Panc1 (cell line): Measurements from ENCODE around the gene SMIM5. TPM values are rescaled to one million over a fixed set of nuclear protein-coding genes. Genes with fewer than 3 reads are reported as not detected.

Experiments used
- ATAC-seq: fragments of 200-7000 bp; cut with Tn5 transposase; 2 replicates; pipeline ENCODE4 v1.9.1; 2020; ENCODE audit warnings: mild to moderate bottlenecking, moderate library complexity
- BruUV-seq: library from RNA; stranded (reverse); fragments of 400-500 nt; replicated peaks from 2 replicates; lab custom pipeline; 2021; lab: Mats Ljungman, UMichigan
- CTCF ChIA-PET: fragments of 300-600 bp; sonication (Branson Sonifier 250); formaldehyde crosslinking; loops from one replicate; lab custom pipeline; 2022; ENCODE audit warnings: antibody characterized with exemption; lab: Charles Lee
- POLR2A ChIA-PET: fragments of 300-600 bp; sonication (Branson Sonifier 250); formaldehyde crosslinking; loops from one replicate; lab custom pipeline; 2022; ENCODE audit warnings: antibody characterized with exemption; lab: Charles Lee
- DNase-seq: peaks from one replicate; pipeline ENCODE4 v3.0.0-alpha.2; 2010; ENCODE audit warnings: low read depth, low spot score
- H3K27ac ChIP-seq: 2 replicates; pipeline ENCODE4 v1.5.1; 2011; ENCODE audit warnings: mild to moderate bottlenecking, low read length, inconsistent platforms
- H3K27me3 ChIP-seq: fragments of 200-500 bp; sonication (Bioruptor generic); 2 replicates; pipeline ENCODE4 v1.6.0; 2014; ENCODE audit warnings: low read length, inconsistent platforms; ENCODE audit not compliant: control insufficient read depth, insufficient read depth
- H3K36me3 ChIP-seq: fragments of 200-500 bp; sonication (Bioruptor generic); 2 replicates; pipeline ENCODE4 v1.5.1; 2014; ENCODE audit warnings: inconsistent platforms, mild to moderate bottlenecking, low read length, moderate library complexity; ENCODE audit not compliant: control insufficient read depth, insufficient read depth
- H3K4me1 ChIP-seq: 2 replicates; pipeline ENCODE4 v1.5.1; 2011; ENCODE audit warnings: inconsistent platforms, mild to moderate bottlenecking, low read length, moderate library complexity; ENCODE audit not compliant: control insufficient read depth, insufficient read depth
- H3K4me3 ChIP-seq, 2 experiments: 2 replicates each; pipeline ENCODE4 v1.5.1; 2011 to 2012; ENCODE audit warnings: low read depth in 2 of 2, low read length in 2 of 2, mild to moderate bottlenecking in 2 of 2, inconsistent platforms in 1 of 2, moderate library complexity in 1 of 2
- H3K9me3 ChIP-seq: fragments of 200-500 bp; sonication (Bioruptor generic); 2 replicates; pipeline ENCODE4 v1.5.1; 2014; ENCODE audit warnings: low read depth, mild to moderate bottlenecking, inconsistent platforms, low read length, moderate library complexity; ENCODE audit not compliant: control insufficient read depth, insufficient read depth
- POLR2AphosphoS5 ChIP-seq: IDR thresholded peaks from 2 replicates; pipeline ENCODE4 v1.6.1; 2012; ENCODE audit warnings: mild to moderate bottlenecking, low read depth, low read length, moderate library complexity
- SIN3A ChIP-seq: IDR thresholded peaks from 2 replicates; pipeline ENCODE4 v1.6.1; 2012; ENCODE audit warnings: low read depth, mild to moderate bottlenecking, low read length, moderate library complexity, borderline replicate concordance; ENCODE audit not compliant: insufficient read depth
- TCF7L2 ChIP-seq: IDR thresholded peaks from 2 replicates; pipeline ENCODE4 v1.6.1; 2011; ENCODE audit warnings: mild to moderate bottlenecking, low read depth, low read length, inconsistent platforms
- in situ Hi-C: cut with HindIII; loops from 2 replicates; pipeline ENCODE4 v1.10.0; 2016; ENCODE audit warnings: low sequenced_read_pairs, low pct_unique_long_range_greater_than_20kb
- intact Hi-C: fragments of 100-400 bp; cut with micrococcal nuclease; formaldehyde crosslinking; loops from one replicate; pipeline ENCODE4 v1.10.0; 2022; ENCODE audit not compliant: unreplicated experiment
- total RNA-seq: library from RNA; stranded (reverse); gene quantifications from one replicate; pipeline ENCODE4 v1.2.1, GENCODE V29; 2021; ENCODE audit not compliant: unreplicated experiment
- TF ChIP-seq, protein P1 (sequence below), 2 experiments: IDR thresholded peaks; 2 replicates each; pipeline ENCODE4 v1.6.1; 2011 to 2012; ENCODE audit warnings: low read depth in 2 of 2, control low read depth in 1 of 2, low read length in 1 of 2, mild to moderate bottlenecking in 1 of 2, moderate library complexity in 1 of 2; ENCODE audit not compliant: insufficient read depth in 1 of 2
- TF ChIP-seq, protein P2 (sequence below): fragments of 450-650 bp; IDR thresholded peaks from 2 replicates; pipeline ENCODE4 v1.5.1; 2017; ENCODE audit warnings: mild to moderate bottlenecking

Gene SMIM5
- total RNA-seq, 1 experiment from 2014 or later = 0.10 TPM

DNA sequence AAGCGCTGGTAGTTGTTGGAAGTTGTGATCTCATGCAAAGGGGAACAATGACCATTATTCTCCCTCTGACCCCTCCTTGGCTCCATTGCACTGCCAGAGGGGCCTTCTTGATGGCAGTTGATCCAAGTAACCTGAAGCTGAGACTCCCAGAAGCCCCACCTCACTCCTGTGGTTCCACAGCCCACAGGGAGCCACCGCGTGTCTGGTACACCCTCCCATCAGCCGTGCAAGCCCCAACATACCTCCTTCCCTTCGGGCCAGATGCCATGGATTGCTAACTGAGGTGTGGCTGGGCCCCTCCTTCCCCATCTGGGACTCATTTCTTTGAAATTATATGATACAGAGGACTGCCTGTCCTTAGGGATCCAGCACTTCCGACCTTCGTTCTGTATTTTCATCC lies 51.7 kb downstream of the SMIM5 start:
- ChIA-PET CTCF (no interaction called here), POLR2A (no interaction called here)
- TF ChIP-seq POLR2AphosphoS5 = no peak
- no peak for TF ChIP-seq SIN3A
- TF ChIP-seq, protein P1, sequence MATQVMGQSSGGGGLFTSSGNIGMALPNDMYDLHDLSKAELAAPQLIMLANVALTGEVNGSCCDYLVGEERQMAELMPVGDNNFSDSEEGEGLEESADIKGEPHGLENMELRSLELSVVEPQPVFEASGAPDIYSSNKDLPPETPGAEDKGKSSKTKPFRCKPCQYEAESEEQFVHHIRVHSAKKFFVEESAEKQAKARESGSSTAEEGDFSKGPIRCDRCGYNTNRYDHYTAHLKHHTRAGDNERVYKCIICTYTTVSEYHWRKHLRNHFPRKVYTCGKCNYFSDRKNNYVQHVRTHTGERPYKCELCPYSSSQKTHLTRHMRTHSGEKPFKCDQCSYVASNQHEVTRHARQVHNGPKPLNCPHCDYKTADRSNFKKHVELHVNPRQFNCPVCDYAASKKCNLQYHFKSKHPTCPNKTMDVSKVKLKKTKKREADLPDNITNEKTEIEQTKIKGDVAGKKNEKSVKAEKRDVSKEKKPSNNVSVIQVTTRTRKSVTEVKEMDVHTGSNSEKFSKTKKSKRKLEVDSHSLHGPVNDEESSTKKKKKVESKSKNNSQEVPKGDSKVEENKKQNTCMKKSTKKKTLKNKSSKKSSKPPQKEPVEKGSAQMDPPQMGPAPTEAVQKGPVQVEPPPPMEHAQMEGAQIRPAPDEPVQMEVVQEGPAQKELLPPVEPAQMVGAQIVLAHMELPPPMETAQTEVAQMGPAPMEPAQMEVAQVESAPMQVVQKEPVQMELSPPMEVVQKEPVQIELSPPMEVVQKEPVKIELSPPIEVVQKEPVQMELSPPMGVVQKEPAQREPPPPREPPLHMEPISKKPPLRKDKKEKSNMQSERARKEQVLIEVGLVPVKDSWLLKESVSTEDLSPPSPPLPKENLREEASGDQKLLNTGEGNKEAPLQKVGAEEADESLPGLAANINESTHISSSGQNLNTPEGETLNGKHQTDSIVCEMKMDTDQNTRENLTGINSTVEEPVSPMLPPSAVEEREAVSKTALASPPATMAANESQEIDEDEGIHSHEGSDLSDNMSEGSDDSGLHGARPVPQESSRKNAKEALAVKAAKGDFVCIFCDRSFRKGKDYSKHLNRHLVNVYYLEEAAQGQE (IDR thresholded peaks at IDR 0.05; ENCODE audit: insufficient read depth in 1 of 2, low read depth in 2 of 2, low read length in 1 of 2) = no peak
- TF ChIP-seq TCF7L2 = no peak
- TF ChIP-seq, protein P2, sequence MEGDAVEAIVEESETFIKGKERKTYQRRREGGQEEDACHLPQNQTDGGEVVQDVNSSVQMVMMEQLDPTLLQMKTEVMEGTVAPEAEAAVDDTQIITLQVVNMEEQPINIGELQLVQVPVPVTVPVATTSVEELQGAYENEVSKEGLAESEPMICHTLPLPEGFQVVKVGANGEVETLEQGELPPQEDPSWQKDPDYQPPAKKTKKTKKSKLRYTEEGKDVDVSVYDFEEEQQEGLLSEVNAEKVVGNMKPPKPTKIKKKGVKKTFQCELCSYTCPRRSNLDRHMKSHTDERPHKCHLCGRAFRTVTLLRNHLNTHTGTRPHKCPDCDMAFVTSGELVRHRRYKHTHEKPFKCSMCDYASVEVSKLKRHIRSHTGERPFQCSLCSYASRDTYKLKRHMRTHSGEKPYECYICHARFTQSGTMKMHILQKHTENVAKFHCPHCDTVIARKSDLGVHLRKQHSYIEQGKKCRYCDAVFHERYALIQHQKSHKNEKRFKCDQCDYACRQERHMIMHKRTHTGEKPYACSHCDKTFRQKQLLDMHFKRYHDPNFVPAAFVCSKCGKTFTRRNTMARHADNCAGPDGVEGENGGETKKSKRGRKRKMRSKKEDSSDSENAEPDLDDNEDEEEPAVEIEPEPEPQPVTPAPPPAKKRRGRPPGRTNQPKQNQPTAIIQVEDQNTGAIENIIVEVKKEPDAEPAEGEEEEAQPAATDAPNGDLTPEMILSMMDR = no peak
- peaks cover 32% of the 10 kb centered on the region for H3K4me1 ChIP-seq
- H3K4me3 ChIP-seq = no peak overlapping the region
- DNase-seq (no peak), ATAC-seq (no peak)
- intact Hi-C loops (no loop called here), in situ Hi-C loops (loop anchor here (5.0 kb wide), 1 partner anchor 62 kb away; no protein-coding TSS in a partner anchor)
- no TSS peak for BruUV-seq
- H3K9me3 ChIP-seq = no peaks in the 10 kb centered on the region
- H3K36me3 ChIP-seq = no peaks in the 10 kb centered on the region
- no peaks in the 10 kb centered on the region for H3K27me3 ChIP-seq
- peak overlapping the region; percentile 10; the same call in 1 of the 2 replicates for H3K27ac ChIP-seq

DNA sequence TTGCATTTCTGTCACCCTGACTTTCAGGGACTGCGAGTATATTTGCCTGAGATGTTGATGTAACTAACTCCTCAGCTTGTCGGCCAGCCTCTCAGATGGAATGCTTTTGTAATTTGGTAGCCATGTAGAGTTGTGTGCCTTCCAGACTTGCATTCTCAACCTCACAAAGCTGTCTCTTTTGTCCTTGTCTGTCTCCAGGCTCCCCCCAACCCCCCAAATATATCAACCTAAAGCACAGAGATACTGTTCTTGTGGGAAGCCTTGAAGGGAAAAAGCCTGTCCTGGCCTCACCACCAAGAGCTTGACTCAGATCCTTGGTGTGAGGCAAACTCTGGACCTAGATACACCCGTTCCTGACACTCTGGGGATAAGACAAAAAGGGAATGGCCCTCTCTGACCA lies 52.3 kb downstream of the SMIM5 start:
- H3K27ac ChIP-seq = 0 out of 2 replicates have a peak overlapping the region, but pooled peaks have one; percentile 10
- in situ Hi-C loops = no loop called here
- intact Hi-C loops = no loop called here
- H3K4me3 ChIP-seq = no peak overlapping the region
- H3K9me3 ChIP-seq = no peaks in the 10 kb centered on the region
- peaks cover 26% of the 10 kb centered on the region for H3K4me1 ChIP-seq
- H3K27me3 ChIP-seq = no peaks in the 10 kb centered on the region
- no peak for DNase-seq
- POLR2A ChIA-PET = no interaction called here
- no peaks in the 10 kb centered on the region for H3K36me3 ChIP-seq
- TF ChIP-seq POLR2AphosphoS5 = no peak
- no peak for TF ChIP-seq SIN3A
- TF ChIP-seq, protein P1 (IDR thresholded peaks at IDR 0.05; ENCODE audit: insufficient read depth in 1 of 2, low read depth in 2 of 2, low read length in 1 of 2) = no peak
- TF ChIP-seq, protein P2 = no peak
- no peak for TF ChIP-seq TCF7L2
- no peak for ATAC-seq
- no TSS peak for BruUV-seq
- CTCF ChIA-PET = interaction anchor here (1.0 kb wide), 1 partner anchor 63 kb away, joined by 9 read pairs; no protein-coding TSS in a partner anchor
